Mucosa of descending colon (tissue), 3 donors: Measurements from ENCODE around the gene ASCL2. TPM values are rescaled to one million over a fixed set of nuclear protein-coding genes. Genes with fewer than 3 reads are reported as not detected.

ENCODE experiments used
- ATAC-seq: fragments of 200-7000 bp; cut with Tn5 transposase; one replicate; pipeline ENCODE4 v1.9.1; 2020; ENCODE audit warnings: mild to moderate bottlenecking, moderate library complexity
- DNase-seq, 3 donors: peaks; one replicate each; pipeline ENCODE4 v3.0.0-alpha.2; 2020
- H3K36me3 ChIP-seq: fragments of 200-600 bp; one replicate; pipeline ENCODE4 v1.8.0; 2021; ENCODE audit warnings: low read depth, mild to moderate bottlenecking
- H3K4me1 ChIP-seq: fragments of 200-600 bp; one replicate; pipeline ENCODE4 v1.8.0; 2021; ENCODE audit warnings: low read depth, mild to moderate bottlenecking
- H3K4me3 ChIP-seq: fragments of 200-600 bp; one replicate; pipeline ENCODE4 v1.8.0; 2021; ENCODE audit warnings: mild to moderate bottlenecking
- H3K9me3 ChIP-seq: fragments of 200-600 bp; one replicate; pipeline ENCODE4 v1.8.0; 2021; ENCODE audit warnings: mild to moderate bottlenecking
- CTCF ChIP-seq: fragments of 200-600 bp; IDR thresholded peaks from one replicate; pipeline ENCODE4 v1.8.0; 2022; ENCODE audit warnings: antibody characterized with exemption, mild to moderate bottlenecking
- intact Hi-C, 2 donors: fragments of 100-400 bp; cut with DNase I in 1 of 2; cut with micrococcal nuclease in 1 of 2; formaldehyde crosslinking; loops; one replicate each; pipeline versions ENCODE4 v1.11.0 to v1.11.1; 2022; cut with DNase I, micrococcal nuclease
- total RNA-seq, 3 donors: library from RNA; stranded (reverse); fragmentation: NEBNext Ultra II Directional in 2 of 3; extraction: Animal tissue kit (Norgen Biotek cat#: 25700) in 2 of 3; gene quantifications; one replicate each; pipeline versions ENCODE4 v1.2.1 to v1.2.4, GENCODE V29; 2021 to 2023
- donor health status: DM: no; HTN: no; CAD: no; lungs with moderate emphysema.
- donor health status: DM: no; HTN: no; CAD: no.
- donor health status: DM: no; HTN: yes; CAD: no.

The ASCL2 gene
- total RNA-seq, 3 donors from 2014 or later, result 2.6 to 8.4 (median 8.1) TPM

- Histone ChIP-seq H3K36me3 (no peaks in the 10 kb centered on the region), H3K9me3 (no peaks in the 10 kb centered on the region), H3K4me3 (no peak overlapping the region), H3K4me1 (peaks cover 2% of the 10 kb centered on the region)
- DNase-seq (no peak), ATAC-seq (no peak)
- intact Hi-C loops, result no loop called here
- TF ChIP-seq CTCF, result no peak
These were observed 7.3 kb downstream of the ASCL2 start for GRCh38 chr11:2263071-2263565.

GRCh38 chr11:2262301-2263070, 7.9 kb downstream of the ASCL2 start:
- no peak for ATAC-seq
- DNase-seq, result no peak
- intact Hi-C loops, result no loop called here

GRCh38 chr11:2261436-2262230, 8.8 kb downstream of the ASCL2 start:
- Histone ChIP-seq H3K36me3 (no peaks in the 10 kb centered on the region), H3K9me3 (no peaks in the 10 kb centered on the region), H3K4me1 (no peaks in the 10 kb centered on the region), H3K4me3 (no peak overlapping the region)
- no peak for TF ChIP-seq CTCF
- intact Hi-C loops, result no loop called here
- ATAC-seq, result no peak
- no peak for DNase-seq

More at GRCh38 chr11:2262301-2263070, 7.9 kb downstream of the ASCL2 start:
- H3K9me3 ChIP-seq, result no peaks in the 10 kb centered on the region
- no peaks in the 10 kb centered on the region for H3K4me1 ChIP-seq
- TF ChIP-seq CTCF, result no peak
- no peak overlapping the region for H3K4me3 ChIP-seq
- H3K36me3 ChIP-seq, result no peaks in the 10 kb centered on the region

- Histone ChIP-seq H3K4me1 (no peaks in the 10 kb centered on the region), H3K36me3 (no peaks in the 10 kb centered on the region), H3K4me3 (no peak overlapping the region), H3K9me3 (no peaks in the 10 kb centered on the region)
- no peak for TF ChIP-seq CTCF
- intact Hi-C loops, result no loop called here
- ATAC-seq (no peak), DNase-seq (peak in 1 of 3 donors; percentile 14)
These were observed 9.7 kb downstream of the ASCL2 start for GRCh38 chr11:2260491-2261364.

- no peak for TF ChIP-seq CTCF
- no peaks in the 10 kb centered on the region for H3K36me3 ChIP-seq
- no peak overlapping the region for H3K4me3 ChIP-seq
- H3K4me1 ChIP-seq, result no peaks in the 10 kb centered on the region
- no peak for ATAC-seq
- DNase-seq, result no peak
- intact Hi-C loops, result no loop called here
- H3K9me3 ChIP-seq, result no peaks in the 10 kb centered on the region
These were observed 10.4 kb downstream of the ASCL2 start for GRCh38 chr11:2259897-2260451.
